OCI-LY7 (cell line): ENCODE data around the gene TMEM185B. TPM values are rescaled to one million over a fixed set of nuclear protein-coding genes. Genes with fewer than 3 reads are reported as not detected.
A peak's percentile ranks its signal among the peaks of the same experiment; 100 is the strongest.

Experiments
- BruUV-seq: library from RNA; stranded (reverse); fragments of 400-500 nt; replicated peaks from 2 replicates; lab custom pipeline; 2021; lab: Mats Ljungman, UMichigan
- CTCF ChIA-PET: fragments of 300-600 bp; sonication (Branson Sonifier 250); formaldehyde crosslinking; loops from one replicate; lab custom pipeline; 2022; ENCODE audit warnings: antibody characterized with exemption; ENCODE audit not compliant: unreplicated experiment; lab: Charles Lee
- POLR2A ChIA-PET: fragments of 300-600 bp; sonication (Branson Sonifier 250); formaldehyde crosslinking; loops from one replicate; lab custom pipeline; 2022; ENCODE audit warnings: antibody characterized with exemption; lab: Charles Lee
- DNase-seq: peaks from one replicate; pipeline ENCODE4 v3.0.0-alpha.2; 2015; ENCODE audit warnings: low spot score
- H2AFZ ChIP-seq: fragments of 200-600 bp; sonication (generic), shearing (Covaris generic); 2 replicates; pipeline ENCODE4 v1.6.1; 2014; ENCODE audit warnings: mild to moderate bottlenecking, antibody characterized with exemption, low read length, moderate library complexity
- H3K27ac ChIP-seq: fragments of 200-600 bp; sonication (generic); 2 replicates; pipeline ENCODE4 v1.5.1; 2014; ENCODE audit warnings: mixed run types, low read depth, mild to moderate bottlenecking, moderate library complexity, low read length, inconsistent platforms; ENCODE audit not compliant: poor library complexity, severe bottlenecking
- H3K36me3 ChIP-seq: fragments of 200-600 bp; sonication (generic); 2 replicates; pipeline ENCODE4 v1.6.1; 2014; ENCODE audit warnings: mild to moderate bottlenecking, antibody characterized with exemption, low read length, moderate library complexity, mixed read lengths; ENCODE audit not compliant: insufficient read depth
- H3K4me1 ChIP-seq: fragments of 200-600 bp; sonication (generic); 2 replicates; pipeline ENCODE4 v1.5.1; 2014; ENCODE audit warnings: mild to moderate bottlenecking, low read length; ENCODE audit not compliant: insufficient read depth, poor library complexity, severe bottlenecking
- H3K4me2 ChIP-seq: fragments of 200-600 bp; sonication (generic); 2 replicates; pipeline ENCODE4 v1.6.1; 2014; ENCODE audit warnings: mild to moderate bottlenecking, low read length
- H3K4me3 ChIP-seq: fragments of 200-600 bp; sonication (generic); 2 replicates; pipeline ENCODE4 v1.5.1; 2014; ENCODE audit warnings: mild to moderate bottlenecking, low read depth, low read length; ENCODE audit not compliant: poor library complexity, severe bottlenecking
- H3K79me2 ChIP-seq: fragments of 200-600 bp; sonication (generic); 2 replicates; pipeline ENCODE4 v1.6.1; 2016; ENCODE audit warnings: low read depth, mild to moderate bottlenecking, low read length, moderate library complexity, mixed read lengths; ENCODE audit not compliant: insufficient read depth
- H3K9me2 ChIP-seq: fragments of 200-600 bp; sonication (generic); 2 replicates; pipeline ENCODE4 v1.6.1; 2016; ENCODE audit warnings: mild to moderate bottlenecking, low read length, mixed read lengths; ENCODE audit not compliant: insufficient read depth
- H3K9me3 ChIP-seq: fragments of 200-600 bp; sonication (generic); 2 replicates; pipeline ENCODE4 v1.6.1; 2014; ENCODE audit warnings: mild to moderate bottlenecking, mixed run types, low read length, mixed read lengths
- H4K20me1 ChIP-seq: fragments of 200-600 bp; sonication (generic); 2 replicates; pipeline ENCODE4 v1.6.1; 2014; ENCODE audit warnings: mild to moderate bottlenecking, antibody characterized with exemption, low read length, moderate library complexity, mixed read lengths; ENCODE audit not compliant: insufficient read depth
- CTCF ChIP-seq: fragments of 200-600 bp; sonication (generic); conservative IDR thresholded peaks from 2 replicates; pipeline ENCODE4 v1.5.1; 2014; ENCODE audit warnings: mild to moderate bottlenecking, antibody characterized with exemption, low read length, moderate library complexity, mixed read lengths
- EZH2phosphoT487 ChIP-seq: fragments of 200-600 bp; sonication (generic); IDR thresholded peaks from 2 replicates; pipeline ENCODE4 v1.6.1; 2018; ENCODE audit warnings: low read depth, borderline replicate concordance, mild to moderate bottlenecking, mixed run types, antibody characterized with exemption, low read length, moderate library complexity, mixed read lengths
- intact Hi-C: fragments of 100-400 bp; cut with micrococcal nuclease; formaldehyde crosslinking; loops from one replicate; pipeline ENCODE4 v1.10.0; 2022; ENCODE audit not compliant: unreplicated experiment
- small RNA-seq: library from RNA; depleted of rRNA; stranded (forward); fragments of <200 nt; gene quantifications from one replicate; pipeline ENCODE3, GENCODE V24; 2014
- total RNA-seq, 2 experiments: library from RNA; depleted of rRNA in 1 of 2; stranded (reverse); fragments of >200 nt in 1 of 2; shearing (Covaris generic) in 1 of 2; gene quantifications; 2 replicates each; pipeline ENCODE4 v1.2.3, GENCODE V29; 2014 to 2022

Gene TMEM185B
- total RNA-seq, 2 experiments from 2014 or later, result 24.4 to 30.2 TPM

GRCh38 chr2:120174963-120175581 lies 48.1 kb downstream of the TMEM185B start:
- H3K4me1 ChIP-seq, result peaks cover 48% of the 10 kb centered on the region
- intact Hi-C loops, result loop anchor here (1.0 to 5.0 kb wide), 5 partner anchors 348 to 808 kb away; partner anchors contain the start of genes C2orf76 and DBI
- POLR2A ChIA-PET, result interaction anchor here (0.7 to 3.3 kb wide), 10 partner anchors 21 to 419 kb away, joined by 3 to 23 read pairs (median 4); partner anchors contain the start of gene PTPN4
- peak overlapping the region; percentile 22 for H3K4me2 ChIP-seq
- peak; percentile 78 for DNase-seq
- peak overlapping the region; percentile 30 for H3K27ac ChIP-seq
- H3K9me3 ChIP-seq, result no peaks in the 10 kb centered on the region
- CTCF ChIA-PET, result interaction anchor here (0.5 to 3.6 kb wide), 11 partner anchors 9 to 477 kb away, joined by 3 to 22 read pairs (median 4); partner anchors contain the start of genes PTPN4 and TMEM185B
- H3K4me3 ChIP-seq, result no peak overlapping the region
- no TSS peak for BruUV-seq
- no peaks in the 10 kb centered on the region for H4K20me1 ChIP-seq
- H3K36me3 ChIP-seq, result no peaks in the 10 kb centered on the region
- H2AFZ ChIP-seq, result peak overlapping the region; percentile 85; the same call in 1 of the 2 replicates
- TF ChIP-seq CTCF (peak; percentile 98), EZH2phosphoT487 (no peak)
- H3K9me2 ChIP-seq, result no peaks in the 10 kb centered on the region
- H3K79me2 ChIP-seq, result peaks cover 12% of the 10 kb centered on the region; the same call in 1 of the 2 replicates

Small RNA genes within 50 kb of the gene (small RNA-seq; reads per million reads assigned to genes)
- gene MTND4LP14 (not detected), gene RF00019 (not detected)

Other genes starting within 250 kb of the TMEM185B start
- gene EPB41L5, start 210.3 kb downstream of the TMEM185B start, total RNA-seq (2014; rRNA removed; shearing (Covaris generic)), result 5.6 and 7.0 TPM in 2 replicates
- gene EPB41L5, start 210.3 kb downstream of the TMEM185B start, total RNA-seq (2022), result 13.1 and 14.1 TPM in 2 replicates
- 13.7 and 16.2 TPM in 2 replicates for gene RALB, start 29.5 kb upstream of the TMEM185B start, total RNA-seq (2014; rRNA removed; shearing (Covaris generic))
- 22.8 and 23.6 TPM in 2 replicates for gene RALB, start 29.5 kb upstream of the TMEM185B start, total RNA-seq (2022)
- not detected in 2 replicates for gene INHBB, start 122.7 kb upstream of the TMEM185B start, total RNA-seq (2014; rRNA removed; shearing (Covaris generic))
- gene INHBB, start 122.7 kb upstream of the TMEM185B start, total RNA-seq (2022), result not detected in 2 replicates